Ovary (tissue), 9 donors: ENCODE results near the gene PRKCE. TPM values are rescaled to one million over a fixed set of nuclear protein-coding genes. Genes with fewer than 3 reads are reported as not detected.

Experiments
- DNase-seq, 5 donors: peaks; one replicate each; pipeline ENCODE4 v3.0.0-alpha.2; 2019 to 2020
- H3K27ac ChIP-seq, 2 donors: fragments of 200-600 bp; one replicate each; pipeline versions ENCODE4 v1.5.1 to v1.8.0; 2019 to 2022
- H3K27me3 ChIP-seq: fragments of 200-600 bp; one replicate; pipeline ENCODE4 v1.8.0; 2022
- H3K36me3 ChIP-seq: fragments of 200-600 bp; sonication (generic); one replicate; pipeline ENCODE4 v1.5.1; 2019
- H3K4me1 ChIP-seq: one replicate; pipeline ENCODE4 v1.8.1; 2013; ENCODE audit warnings: mild to moderate bottlenecking, moderate library complexity; ENCODE audit not compliant: insufficient read depth
- H3K4me3 ChIP-seq: fragments of 200-600 bp; sonication (generic); one replicate; pipeline ENCODE4 v1.5.1; 2017
- H3K9me3 ChIP-seq, 2 donors: fragments of 200-600 bp in 1 of 2; sonication (generic) in 1 of 2; one replicate each; pipeline versions ENCODE4 v1.5.1 to v1.8.1; 2013 to 2019; ENCODE audit warnings: mild to moderate bottlenecking in 1 of 2, moderate library complexity in 1 of 2
- EP300 ChIP-seq: sonication (generic); formaldehyde crosslinking; IDR thresholded peaks from one replicate; pipeline ENCODE4 v1.6.1; 2017; ENCODE audit warnings: antibody characterized with exemption
- POLR2A ChIP-seq: fragments of 450-650 bp; IDR thresholded peaks from one replicate; pipeline ENCODE4 v1.6.1; 2017; ENCODE audit warnings: antibody characterized with exemption, mild to moderate bottlenecking, moderate library complexity
- WGBS, 3 donors: extraction: QIAGEN DNeasy Blood & Tissue Kit in 1 of 3; methylation state at CpG; one replicate each; pipeline versions ENCODE4 v1.1.5 to v1.1.7; 2013 to 2017; 5-methylcytosine and 5-hydroxymethylcytosine counted together
- intact Hi-C, 4 donors: fragments of 100-400 bp; cut with DNase I; formaldehyde crosslinking; loops; one replicate each; pipeline versions ENCODE4 v1.11.0 to v1.15.1; 2022 to 2023
- polyA plus RNA-seq, 2 donors: library from polyadenylated mRNA; stranded (reverse); fragments of 200-250 nt in 1 of 2; fragments of 350-450 nt in 1 of 2; fragmentation: Illumina TruSeq in 1 of 2; extraction: RNeasy Lipid Tissue Mini Kit (QIAGEN cat#74804) in 1 of 2; gene quantifications; one replicate each; pipeline ENCODE4 v1.2.3, GENCODE V29; 2013 to 2014
- total RNA-seq, 7 donors: library from RNA; depleted of rRNA in 2 of 7; stranded (reverse); fragments of >200 nt in 2 of 7; fragmentation: NEBNext Ultra II Directional in 3 of 7; extraction: Animal tissue kit (Norgen Biotek cat#: 25700) in 3 of 7; gene quantifications; one replicate each; pipeline versions ENCODE4 v1.1.0 to v1.2.4, GENCODE V29; 2016 to 2023
- TF ChIP-seq, protein P1 (sequence below), 3 donors: fragments of 450-650 bp in 2 of 3; fragments of 200-600 bp in 1 of 3; IDR thresholded peaks; one replicate each; pipeline versions ENCODE4 v1.5.1 to v1.8.0; 2016 to 2022; ENCODE audit warnings: antibody characterized with exemption in 3 of 3, mild to moderate bottlenecking in 1 of 3
- donor health status: DM: no; HTN: no; CAD: no; lungs with moderate emphysema.
- donor health status: DM: no; HTN: no; CAD: no.
- donor health status: Bipolar disorder and iron deficiency.
- donor health status: DM: yes; HTN: yes; CAD: no.
- donor health status: DM: no; HTN: no; CAD: no.
- donor health status: DM: yes; HTN: yes; CAD: no.

Gene PRKCE
- total and polyA plus RNA-seq, 9 donors = 3.1 to 22.8 (median 12.8) TPM

DNA sequence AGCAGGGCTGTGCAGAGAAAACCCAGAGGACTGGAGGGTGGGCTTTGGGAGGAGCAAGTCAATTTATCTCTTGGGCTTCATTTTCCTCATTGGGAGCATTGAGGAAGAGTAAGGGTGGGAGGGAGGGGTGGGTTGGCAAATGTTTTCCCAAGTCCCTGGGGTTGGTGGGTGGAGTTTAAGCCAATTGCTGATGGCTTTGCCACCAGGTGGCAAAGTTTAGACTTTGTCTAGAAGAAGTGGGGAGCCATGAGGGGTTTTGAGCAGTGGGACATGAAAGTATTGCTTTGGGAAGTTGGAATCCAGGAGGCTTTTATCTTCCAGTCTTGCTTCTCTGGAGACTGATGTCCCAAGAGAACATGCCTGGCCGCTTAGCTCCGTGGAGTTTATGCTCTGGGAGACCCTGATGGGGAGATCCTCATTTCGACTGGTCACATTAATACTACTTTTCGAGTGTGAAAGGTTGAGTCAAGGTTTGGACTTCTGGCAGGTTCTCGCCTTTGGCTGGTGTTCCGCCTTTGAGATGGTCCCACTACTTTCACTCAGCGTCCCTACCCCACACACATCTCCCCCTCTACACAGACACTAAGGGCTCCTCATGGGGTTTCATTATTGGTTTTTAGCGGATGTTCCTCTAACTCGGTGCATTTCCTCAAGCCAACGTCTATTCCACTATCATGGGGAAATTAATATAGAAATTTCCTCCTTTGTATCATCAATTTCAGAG, 126.7 kb downstream of the PRKCE start:
- DNase-seq = no peak
- Histone ChIP-seq H3K36me3 (no peaks in the 10 kb centered on the region), H3K4me1 (no peaks in the 10 kb centered on the region), H3K27ac (no peak overlapping the region), H3K27me3 (no peaks in the 10 kb centered on the region), H3K9me3 (no peaks in the 10 kb centered on the region), H3K4me3 (no peak overlapping the region)
- TF ChIP-seq, protein P1, sequence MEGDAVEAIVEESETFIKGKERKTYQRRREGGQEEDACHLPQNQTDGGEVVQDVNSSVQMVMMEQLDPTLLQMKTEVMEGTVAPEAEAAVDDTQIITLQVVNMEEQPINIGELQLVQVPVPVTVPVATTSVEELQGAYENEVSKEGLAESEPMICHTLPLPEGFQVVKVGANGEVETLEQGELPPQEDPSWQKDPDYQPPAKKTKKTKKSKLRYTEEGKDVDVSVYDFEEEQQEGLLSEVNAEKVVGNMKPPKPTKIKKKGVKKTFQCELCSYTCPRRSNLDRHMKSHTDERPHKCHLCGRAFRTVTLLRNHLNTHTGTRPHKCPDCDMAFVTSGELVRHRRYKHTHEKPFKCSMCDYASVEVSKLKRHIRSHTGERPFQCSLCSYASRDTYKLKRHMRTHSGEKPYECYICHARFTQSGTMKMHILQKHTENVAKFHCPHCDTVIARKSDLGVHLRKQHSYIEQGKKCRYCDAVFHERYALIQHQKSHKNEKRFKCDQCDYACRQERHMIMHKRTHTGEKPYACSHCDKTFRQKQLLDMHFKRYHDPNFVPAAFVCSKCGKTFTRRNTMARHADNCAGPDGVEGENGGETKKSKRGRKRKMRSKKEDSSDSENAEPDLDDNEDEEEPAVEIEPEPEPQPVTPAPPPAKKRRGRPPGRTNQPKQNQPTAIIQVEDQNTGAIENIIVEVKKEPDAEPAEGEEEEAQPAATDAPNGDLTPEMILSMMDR (IDR thresholded peaks at IDR 0.05) = no peak
- TF ChIP-seq EP300 (no peak), POLR2A (no peak)
- 77 to 89% (median 87%) methylated on average over 10 of the region's 10 CpGs for WGBS, 3 donors
- intact Hi-C loops = loop anchor here (2.0 to 10.0 kb wide), 4 partner anchors 133 to 157 kb away; no protein-coding TSS in a partner anchor

DNA sequence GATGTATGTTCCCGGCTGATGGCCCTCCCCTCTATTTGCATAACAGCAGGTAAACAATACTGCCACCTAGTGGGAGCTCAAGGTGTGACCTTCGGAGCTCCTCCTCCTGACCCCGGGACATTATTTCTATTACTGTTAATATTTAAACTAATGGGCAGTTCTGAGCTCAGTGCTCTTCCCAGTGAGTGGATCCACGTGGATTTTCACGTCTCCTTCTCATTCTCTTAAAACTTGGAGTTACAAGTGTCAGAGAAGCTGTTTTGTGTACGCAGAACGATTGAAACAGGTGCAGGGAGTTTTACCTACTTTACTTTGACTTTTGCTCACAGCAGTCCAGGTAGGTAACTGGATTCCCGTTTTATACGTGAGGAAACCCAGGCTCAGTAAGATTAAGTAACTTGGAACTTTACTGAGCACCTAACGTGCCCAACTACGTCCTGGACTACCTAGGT, 127.3 kb downstream of the PRKCE start:
- Histone ChIP-seq H3K27ac (no peak overlapping the region), H3K4me3 (no peak overlapping the region), H3K27me3 (no peaks in the 10 kb centered on the region), H3K4me1 (no peaks in the 10 kb centered on the region), H3K36me3 (no peaks in the 10 kb centered on the region), H3K9me3 (no peaks in the 10 kb centered on the region)
- TF ChIP-seq EP300 (no peak), POLR2A (no peak)
- TF ChIP-seq, protein P1 (IDR thresholded peaks at IDR 0.05) = peak; percentile 49 to 55 (median 51)
- WGBS, 3 donors = 77 to 79% (median 77%) methylated on average over 11 of the region's 11 CpGs
- DNase-seq = peak; percentile 50 to 73 (median 54)
- intact Hi-C loops = loop anchor here (2.0 to 10.0 kb wide), 4 partner anchors 134 to 156 kb away; no protein-coding TSS in a partner anchor

DNA sequence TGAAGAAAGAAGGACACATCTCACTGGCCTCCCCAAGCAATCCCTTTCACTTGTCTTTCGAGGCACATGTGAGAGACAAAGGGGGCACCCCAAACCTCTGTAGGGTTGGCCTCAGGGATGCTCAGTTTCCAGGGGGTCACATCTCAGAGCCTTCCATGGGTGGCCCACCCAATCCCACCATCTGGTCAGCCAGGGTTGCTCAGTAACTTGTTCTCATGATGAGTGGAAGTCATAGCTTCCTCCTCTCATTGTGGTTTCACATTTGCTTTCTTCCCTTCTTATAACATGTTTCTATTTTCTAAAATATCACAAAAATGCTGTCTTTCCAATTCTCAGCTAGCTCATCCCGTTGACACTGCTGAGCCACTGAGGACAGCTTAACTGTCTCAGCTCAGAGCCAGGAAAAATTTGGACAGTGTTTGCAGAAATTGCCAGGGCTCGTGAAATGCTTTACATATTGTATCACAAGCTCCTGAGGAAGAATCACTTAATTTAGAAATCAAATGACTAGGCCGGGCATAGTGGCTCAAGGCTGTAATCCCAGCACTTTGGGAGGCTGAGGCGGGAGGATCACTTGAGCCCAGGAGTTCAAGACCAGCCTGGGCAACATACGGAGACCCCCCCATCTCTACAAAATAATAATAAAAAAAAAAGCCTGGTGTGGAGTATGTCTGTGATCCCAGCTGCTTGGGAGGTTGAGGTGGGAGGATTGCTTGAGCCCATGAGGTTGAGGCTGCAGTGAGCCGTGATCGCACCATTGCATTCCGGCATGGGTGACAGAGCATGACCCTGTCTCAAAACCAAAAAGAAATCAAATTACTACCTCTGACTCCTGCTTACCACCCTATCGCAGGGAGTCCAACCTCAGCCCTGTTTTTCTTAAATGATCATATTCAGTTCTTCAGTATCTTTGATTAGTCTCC, 129.3 kb downstream of the PRKCE start:
- Histone ChIP-seq H3K27me3 (no peaks in the 10 kb centered on the region), H3K4me3 (no peak overlapping the region), H3K9me3 (no peaks in the 10 kb centered on the region), H3K36me3 (no peaks in the 10 kb centered on the region), H3K27ac (no peak overlapping the region), H3K4me1 (no peaks in the 10 kb centered on the region)
- TF ChIP-seq, protein P1 (IDR thresholded peaks at IDR 0.05) = no peak
- TF ChIP-seq EP300 = no peak
- TF ChIP-seq POLR2A = no peak
- intact Hi-C loops = loop anchor here in 1 of 4 donors (10.0 kb wide), 1 partner anchor 144 kb away; no protein-coding TSS in a partner anchor
- no peak for DNase-seq
- 79 to 89% (median 88%) methylated on average over 10 of the region's 10 CpGs for WGBS, 3 donors

DNA sequence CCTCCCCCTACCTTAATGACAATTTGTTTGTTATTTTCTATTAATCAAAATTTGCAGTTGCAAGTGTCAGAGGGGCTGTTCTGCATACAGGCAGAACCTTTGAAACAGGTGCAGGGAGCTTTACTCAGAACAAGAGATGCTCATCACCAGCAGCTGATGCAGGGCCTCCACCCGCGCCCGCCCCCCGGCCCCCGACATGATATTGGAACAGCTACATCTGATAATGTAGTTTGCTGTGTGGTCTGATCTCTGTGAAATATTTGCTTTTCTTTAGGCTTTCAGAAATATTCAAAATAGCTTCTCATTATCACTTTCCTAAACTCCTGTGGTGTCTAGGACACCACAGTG, 130.0 kb downstream of the PRKCE start:
- no peak for TF ChIP-seq POLR2A
- TF ChIP-seq, protein P1 (IDR thresholded peaks at IDR 0.05) = no peak
- no peak for TF ChIP-seq EP300
- H3K4me1 ChIP-seq = no peaks in the 10 kb centered on the region
- no peaks in the 10 kb centered on the region for H3K36me3 ChIP-seq
- no peak for DNase-seq
- no peak overlapping the region for H3K27ac ChIP-seq
- intact Hi-C loops = loop anchor here in 1 of 4 donors (10.0 kb wide), 1 partner anchor 143 kb away; no protein-coding TSS in a partner anchor
- WGBS, 3 donors = 82 to 96% (median 92%) methylated on average over 5 of the region's 5 CpGs
- no peak overlapping the region for H3K4me3 ChIP-seq
- H3K27me3 ChIP-seq = no peaks in the 10 kb centered on the region
- H3K9me3 ChIP-seq = no peaks in the 10 kb centered on the region
